GM21723 (cell line): ENCODE measurements around the gene DMD.

Experiments used
- ATAC-seq: cut with Tn5 transposase; IDR thresholded peaks from one replicate; pipeline ENCODE4 v1.9.1; 2021; ENCODE audit warnings: mild to moderate bottlenecking, moderate library complexity; ENCODE audit not compliant: unreplicated experiment

DMD gene

GRCh38 chrX:31219174-31219573 lies 1992.2 kb downstream of the DMD start:
- no peak for ATAC-seq

- ATAC-seq: no peak
Observed at GRCh38 chrX:31217084-31217483, 1994.3 kb downstream of the DMD start.

- no peak for ATAC-seq
Observed at GRCh38 chrX:31215277-31215815, 1996.0 kb downstream of the DMD start.

GRCh38 chrX:31213941-31214340 lies 1997.4 kb downstream of the DMD start:
- no peak for ATAC-seq

GRCh38 chrX:31212856-31213748 lies 1998.2 kb downstream of the DMD start:
- no peak for ATAC-seq

- no peak for ATAC-seq
Observed at GRCh38 chrX:31209005-31209628, 2002.2 kb downstream of the DMD start.

GRCh38 chrX:31201503-31201902 lies 2009.8 kb downstream of the DMD start:
- ATAC-seq: no peak

GRCh38 chrX:31200430-31200829 lies 2010.9 kb downstream of the DMD start:
- peak; percentile 73 for ATAC-seq

- ATAC-seq: no peak
Observed at GRCh38 chrX:31199840-31200114, 2011.6 kb downstream of the DMD start.

- no peak for ATAC-seq
Observed at GRCh38 chrX:31199056-31199839, 2012.1 kb downstream of the DMD start.

- no peak for ATAC-seq
Observed at GRCh38 chrX:31190221-31190975, 2021.0 kb downstream of the DMD start.

- ATAC-seq: no peak
Observed at GRCh38 chrX:31186693-31187338, 2024.5 kb downstream of the DMD start.

GRCh38 chrX:31185884-31186283 lies 2025.5 kb downstream of the DMD start:
- ATAC-seq: no peak

GRCh38 chrX:31181377-31182000 lies 2029.9 kb downstream of the DMD start:
- no peak for ATAC-seq

- ATAC-seq: no peak
Observed at GRCh38 chrX:31179203-31179602, 2032.1 kb downstream of the DMD start.

GRCh38 chrX:31178769-31179125 lies 2032.6 kb downstream of the DMD start:
- ATAC-seq: no peak

GRCh38 chrX:31178064-31178768 lies 2033.1 kb downstream of the DMD start:
- ATAC-seq: no peak

GRCh38 chrX:31170792-31171191 lies 2040.6 kb downstream of the DMD start:
- no peak for ATAC-seq

GRCh38 chrX:31168551-31168950 lies 2042.8 kb downstream of the DMD start:
- ATAC-seq: peak; percentile 99
